Testis (tissue), 3 donors: ENCODE measurements around the gene FHOD3. TPM values are rescaled to one million over a fixed set of nuclear protein-coding genes. Genes with fewer than 3 reads are reported as not detected.

Experiments
- DNase-seq: peaks from one replicate; pipeline ENCODE4 v3.0.0-alpha.2; 2019
- H3K27ac ChIP-seq, 2 donors: fragments of 200-600 bp; sonication (generic); one replicate each; pipeline ENCODE4 v1.5.1; 2019
- H3K27me3 ChIP-seq: fragments of 200-600 bp; sonication (generic); one replicate; pipeline ENCODE4 v1.5.1; 2019
- H3K36me3 ChIP-seq: fragments of 200-600 bp; sonication (generic); one replicate; pipeline ENCODE4 v1.5.1; 2017; ENCODE audit warnings: low read depth; ENCODE audit errors: missing control alignments
- H3K4me1 ChIP-seq: fragments of 200-600 bp; sonication (generic); one replicate; pipeline ENCODE4 v1.5.1; 2019
- H3K4me3 ChIP-seq, 2 donors: fragments of 200-600 bp; sonication (generic); one replicate each; pipeline ENCODE4 v1.5.1; 2017 to 2019
- H3K9me3 ChIP-seq: fragments of 200-600 bp; sonication (generic); one replicate; pipeline ENCODE4 v1.5.1; 2017
- CTCF ChIP-seq, 3 experiments: fragments of 450-650 bp in 2 of 3; fragments of 200-600 bp in 1 of 3; sonication (generic) in 1 of 3; IDR thresholded peaks; one replicate each; pipeline ENCODE4 v1.5.1; 2016 to 2019; ENCODE audit warnings: antibody characterized with exemption in 3 of 3, mild to moderate bottlenecking in 2 of 3, moderate library complexity in 1 of 3
- POLR2A ChIP-seq: fragments of 450-650 bp; IDR thresholded peaks from one replicate; pipeline ENCODE4 v1.6.1; 2017; ENCODE audit warnings: antibody characterized with exemption, mild to moderate bottlenecking, moderate library complexity
- WGBS, 2 donors: methylation state at CpG; one replicate each; pipeline ENCODE4 v1.1.5; 2018; 5-methylcytosine and 5-hydroxymethylcytosine counted together
- intact Hi-C: fragments of 100-400 bp; cut with DNase I; formaldehyde crosslinking; loops from one replicate; pipeline ENCODE4 v1.15.1; 2023; ENCODE audit warnings: low total_unique reads
- polyA plus RNA-seq: library from polyadenylated mRNA; stranded (reverse); fragments of 350-450 nt; fragmentation: Illumina TruSeq; extraction: RNeasy Lipid Tissue Mini Kit (QIAGEN cat#74804); gene quantifications from one replicate; pipeline ENCODE4 v1.2.3, GENCODE V29; 2014; ENCODE audit warnings: low read depth, low replicate concordance; ENCODE audit not compliant: insufficient read depth
- total RNA-seq, 2 donors: library from RNA; depleted of rRNA; stranded (reverse); fragments of >200 nt; gene quantifications; one replicate each; pipeline ENCODE4 v1.2.3, GENCODE V29; 2016

FHOD3 gene
- total and polyA plus RNA-seq, 3 donors from 2014 or later: 6.5 to 46.8 (median 37.3) TPM

GRCh38 chr18:36709315-36709714, 411.8 kb downstream of the FHOD3 start:
- no peaks in the 10 kb centered on the region for H3K27me3 ChIP-seq
- H3K4me3 ChIP-seq: no peak overlapping the region
- no peak for TF ChIP-seq POLR2A
- TF ChIP-seq CTCF (IDR thresholded peaks at IDR 0.05): no peak
- H3K9me3 ChIP-seq: no peaks in the 10 kb centered on the region
- intact Hi-C loops: no loop called here
- DNase-seq: no peak
- 87 to 90% methylated on average over 5 to 6 of the region's 6 CpGs for WGBS, 2 donors
- no peak overlapping the region for H3K27ac ChIP-seq
- no peaks in the 10 kb centered on the region for H3K36me3 ChIP-seq
- no peaks in the 10 kb centered on the region for H3K4me1 ChIP-seq

GRCh38 chr18:36711014-36711725, 413.7 kb downstream of the FHOD3 start:
- H3K27me3 ChIP-seq: no peaks in the 10 kb centered on the region
- 70 to 73% methylated on average over 6 of the region's 6 CpGs for WGBS, 2 donors
- no peaks in the 10 kb centered on the region for H3K4me1 ChIP-seq
- H3K27ac ChIP-seq: no peak overlapping the region
- H3K9me3 ChIP-seq: no peaks in the 10 kb centered on the region
- intact Hi-C loops: no loop called here
- H3K4me3 ChIP-seq: no peak overlapping the region
- no peaks in the 10 kb centered on the region for H3K36me3 ChIP-seq
- no peak for TF ChIP-seq POLR2A
- TF ChIP-seq CTCF (IDR thresholded peaks at IDR 0.05): no peak
- DNase-seq: no peak

- WGBS, 2 donors: 67 to 71% methylated on average over 6 of the region's 6 CpGs
- no peak for TF ChIP-seq POLR2A
- no peak for TF ChIP-seq CTCF (IDR thresholded peaks at IDR 0.05)
- Histone ChIP-seq H3K4me3 (no peak overlapping the region), H3K27ac (no peak overlapping the region), H3K27me3 (no peaks in the 10 kb centered on the region), H3K9me3 (no peaks in the 10 kb centered on the region), H3K4me1 (no peaks in the 10 kb centered on the region), H3K36me3 (no peaks in the 10 kb centered on the region)
- DNase-seq: no peak
- intact Hi-C loops: no loop called here
Observed at GRCh38 chr18:36711813-36712444, 414.4 kb downstream of the FHOD3 start.

GRCh38 chr18:36714476-36714875, 417.0 kb downstream of the FHOD3 start:
- 98 to 99% methylated on average over 3 of the region's 3 CpGs for WGBS, 2 donors
- no peaks in the 10 kb centered on the region for H3K4me1 ChIP-seq
- no peaks in the 10 kb centered on the region for H3K9me3 ChIP-seq
- no peak overlapping the region for H3K27ac ChIP-seq
- intact Hi-C loops: no loop called here
- DNase-seq: no peak
- H3K4me3 ChIP-seq: no peak overlapping the region
- no peaks in the 10 kb centered on the region for H3K27me3 ChIP-seq
- no peaks in the 10 kb centered on the region for H3K36me3 ChIP-seq
- TF ChIP-seq CTCF (IDR thresholded peaks at IDR 0.05): no peak
